ENCODE data around the gene CRACR2A. TPM values are rescaled to one million over a fixed set of nuclear protein-coding genes. Genes with fewer than 3 reads are reported as not detected.

CRACR2A gene
- total and polyA plus RNA-seq, 3 donors from 2014 or later = 3.1 to 5.0 (median 4.0) TPM

DNA sequence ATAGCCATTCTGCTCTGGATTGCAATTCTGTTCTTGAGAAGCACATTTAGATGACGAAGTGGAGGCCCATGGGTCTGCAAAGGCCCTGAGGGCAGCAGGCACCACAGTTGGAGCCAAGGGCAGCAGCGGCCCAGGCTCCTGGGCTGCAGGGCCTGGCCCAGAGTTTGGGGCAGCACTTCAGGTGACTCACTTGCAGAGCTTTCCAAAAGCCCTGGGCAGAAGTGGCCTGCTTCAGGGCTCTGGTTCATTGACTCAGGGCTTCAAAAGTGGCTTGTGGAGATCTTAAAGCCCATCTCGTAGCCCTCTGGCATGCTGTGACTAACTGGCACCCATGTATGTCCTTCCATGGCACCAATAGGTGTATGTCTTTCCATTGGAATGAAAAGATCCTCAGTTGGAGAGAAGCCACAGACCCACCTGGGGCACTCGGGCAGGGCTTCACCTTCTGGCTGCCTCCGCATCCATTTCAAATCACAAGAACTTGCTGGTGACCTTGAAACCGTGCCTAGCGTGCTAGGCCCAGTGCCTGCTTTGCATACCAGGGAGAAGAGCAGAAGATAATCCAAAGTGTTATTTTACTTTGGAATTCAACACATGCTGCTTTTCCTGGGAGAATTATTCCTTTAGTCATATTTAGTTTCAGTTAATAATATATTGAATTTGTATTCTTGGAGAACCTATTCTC, 155.2 kb downstream of the CRACR2A start:
- Histone ChIP-seq H3K9me3 (no peaks in the 10 kb centered on the region), H3K4me3 (no peak overlapping the region), H3K36me3 (ENCODE audit: low read depth, missing control alignments) (no peaks in the 10 kb centered on the region), H3K27ac (no peak overlapping the region), H3K4me1 (peaks cover 32% of the 10 kb centered on the region), H3K27me3 (no peaks in the 10 kb centered on the region)
- intact Hi-C loops (cut with DNase I; ENCODE audit: low total_unique reads) = no loop called here
- TF ChIP-seq POLR2A (IDR thresholded peaks at IDR 0.05) (no peak), CTCF (IDR thresholded peaks at IDR 0.05) (no peak)
- peak; percentile 66 for DNase-seq
- 47 to 57% methylated on average over 7 of the region's 7 CpGs for WGBS, 2 donors

GRCh38 chr12:3596703-3597415, 156.1 kb downstream of the CRACR2A start:
- WGBS, 2 donors = 84 to 88% methylated on average over 8 of the region's 8 CpGs
- no peak for DNase-seq
- intact Hi-C loops (cut with DNase I; ENCODE audit: low total_unique reads) = no loop called here

GRCh38 chr12:3595721-3596120, 157.2 kb downstream of the CRACR2A start:
- no peak overlapping the region for H3K4me3 ChIP-seq
- DNase-seq = no peak
- no peaks in the 10 kb centered on the region for H3K36me3 ChIP-seq (ENCODE audit: low read depth, missing control alignments)
- 92 to 93% methylated on average over 6 of the region's 6 CpGs for WGBS, 2 donors
- no peak for TF ChIP-seq CTCF (IDR thresholded peaks at IDR 0.05)
- TF ChIP-seq POLR2A (IDR thresholded peaks at IDR 0.05) = no peak
- H3K4me1 ChIP-seq = peaks cover 32% of the 10 kb centered on the region
- no peaks in the 10 kb centered on the region for H3K9me3 ChIP-seq
- H3K27ac ChIP-seq = no peak overlapping the region
- H3K27me3 ChIP-seq = no peaks in the 10 kb centered on the region
- intact Hi-C loops (cut with DNase I; ENCODE audit: low total_unique reads) = no loop called here

More at GRCh38 chr12:3596703-3597415, 156.1 kb downstream of the CRACR2A start:
- TF ChIP-seq POLR2A (IDR thresholded peaks at IDR 0.05) = no peak
- H3K27ac ChIP-seq = no peak overlapping the region
- peaks cover 32% of the 10 kb centered on the region for H3K4me1 ChIP-seq
- no peaks in the 10 kb centered on the region for H3K9me3 ChIP-seq
- H3K36me3 ChIP-seq (ENCODE audit: low read depth, missing control alignments) = no peaks in the 10 kb centered on the region
- H3K27me3 ChIP-seq = no peaks in the 10 kb centered on the region
- no peak overlapping the region for H3K4me3 ChIP-seq

GRCh38 chr12:3594966-3595365, 157.9 kb downstream of the CRACR2A start:
- no peaks in the 10 kb centered on the region for H3K27me3 ChIP-seq
- no peaks in the 10 kb centered on the region for H3K36me3 ChIP-seq (ENCODE audit: low read depth, missing control alignments)
- no peak overlapping the region for H3K4me3 ChIP-seq
- intact Hi-C loops (cut with DNase I; ENCODE audit: low total_unique reads) = no loop called here
- no peak overlapping the region for H3K27ac ChIP-seq
- no peaks in the 10 kb centered on the region for H3K9me3 ChIP-seq
- DNase-seq = no peak
- TF ChIP-seq CTCF (IDR thresholded peaks at IDR 0.05) = no peak
- no peak for TF ChIP-seq POLR2A (IDR thresholded peaks at IDR 0.05)
- whole genome bisulfite sequencing, 2 donors = 96% methylated on average over 2 of the region's 2 CpGs; no CpG with 5 or more reads in 1 of the 2 donors
- H3K4me1 ChIP-seq = peaks cover 27% of the 10 kb centered on the region

- TF ChIP-seq CTCF (IDR thresholded peaks at IDR 0.05) (no peak), POLR2A (IDR thresholded peaks at IDR 0.05) (no peak)
- Histone ChIP-seq H3K4me1 (peaks cover 17% of the 10 kb centered on the region), H3K4me3 (no peak overlapping the region), H3K27me3 (no peaks in the 10 kb centered on the region), H3K36me3 (ENCODE audit: low read depth, missing control alignments) (no peaks in the 10 kb centered on the region), H3K9me3 (no peaks in the 10 kb centered on the region), H3K27ac (no peak overlapping the region)
- DNase-seq = no peak
- WGBS, 2 donors = 92 to 93% methylated on average over 8 to 9 of the region's 9 CpGs
- intact Hi-C loops (cut with DNase I; ENCODE audit: low total_unique reads) = no loop called here
Observed at GRCh38 chr12:3593906-3594483, 158.9 kb downstream of the CRACR2A start.
